K562 (cell line): ENCODE measurements around the gene CD300LB. TPM values are rescaled to one million over a fixed set of nuclear protein-coding genes. Genes with fewer than 3 reads are reported as not detected.
"Not testable (repeated sequence)": the region's sequence is repeated elsewhere in the genome, so short reads cannot be mapped to it uniquely, and the experiment has no call there.

Experiments used
- ATAC-seq: fragments of 200-7000 bp; cut with Tn5 transposase; 3 replicates; pipeline ENCODE4 v1.9.1; 2020; ENCODE audit warnings: moderate library complexity
- BruUV-seq: library from RNA; stranded (reverse); fragments of 400-500 nt; replicated peaks from 2 replicates; lab custom pipeline; 2021; lab: Mats Ljungman, UMichigan
- CTCF ChIA-PET: fragments of 300-600 bp; formaldehyde crosslinking; extraction: SDS; loops from one replicate; lab custom pipeline; 2021; ENCODE audit warnings: low intra/inter-chr PET ratio; lab: Yijun Ruan, JAX
- POLR2A ChIA-PET: fragments of 300-600, 350-650 bp; sonication (Branson Sonifier 250); formaldehyde crosslinking; extraction: SDS; loops from one replicate; lab custom pipeline; 2021; ENCODE audit warnings: antibody characterized with exemption, inconsistent platforms; lab: Yijun Ruan, JAX
- DNase-seq, 4 experiments: peaks; one replicate each; pipeline versions ENCODE4 v3.0.0 to v3.0.0-alpha.2; 2011 to 2018; ENCODE audit warnings: low spot score in 3 of 4, mixed read lengths in 3 of 4; ENCODE audit errors: extremely low read depth in 1 of 4
- FAIRE-seq: peaks from 2 replicates; lab custom pipeline; 2011; peaks lifted over from hg19 to GRCh38; lab: Jason Lieb, UNC
- H2AFZ ChIP-seq: 2 replicates; pipeline ENCODE4 v1.6.0; 2011; ENCODE audit warnings: low read depth, low read length, control low read depth, inconsistent platforms
- H3K27ac ChIP-seq: fragments of 200-600 bp; 3 replicates; pipeline ENCODE4 v1.8.0; 2011; ENCODE audit warnings: low read depth, mild to moderate bottlenecking, control low read depth, inconsistent platforms, low read length, moderate library complexity, mixed read lengths; ENCODE audit errors: extremely low read depth
- H3K27me3 ChIP-seq, 2 experiments: fragments of 300-600 bp in 1 of 2; 2 replicates in 1 of 2; 3 replicates in 1 of 2; pipeline versions ENCODE4 v1.6.0 to v1.8.0; 2011; ENCODE audit warnings: inconsistent platforms in 2 of 2, low read length in 2 of 2, mild to moderate bottlenecking in 1 of 2, mixed read lengths in 1 of 2, moderate library complexity in 1 of 2; ENCODE audit not compliant: control insufficient read depth in 2 of 2, insufficient read depth in 2 of 2
- H3K36me3 ChIP-seq: fragments of 300-600 bp; 3 replicates; pipeline ENCODE4 v1.8.0; 2011; ENCODE audit warnings: mild to moderate bottlenecking, low read length, inconsistent platforms; ENCODE audit not compliant: control insufficient read depth, insufficient read depth
- H3K4me1 ChIP-seq, 2 experiments: fragments of 200-600 bp in 1 of 2; replicated peaks in 1 of 2; 2 replicates in 1 of 2; 3 replicates in 1 of 2; pipeline versions ENCODE4 v1.5.1 to v1.8.0; 2011; ENCODE audit warnings: inconsistent platforms in 2 of 2, low read length in 2 of 2, mild to moderate bottlenecking in 1 of 2, mixed read lengths in 1 of 2, moderate library complexity in 1 of 2; ENCODE audit not compliant: control insufficient read depth in 2 of 2, insufficient read depth in 2 of 2
- H3K4me2 ChIP-seq: 2 replicates; pipeline ENCODE4 v1.6.1; 2011; ENCODE audit warnings: low read length, control low read depth, inconsistent platforms, mixed read lengths; ENCODE audit not compliant: insufficient read depth
- H3K4me3 ChIP-seq: fragments of 200-600 bp; sonication (generic), shearing (Covaris generic); 2 replicates; pipeline ENCODE4 v1.5.1; 2016; ENCODE audit warnings: control low read depth, inconsistent platforms
- H3K79me2 ChIP-seq: fragments of 200-600 bp; 3 replicates; pipeline ENCODE4 v1.8.0; 2011; ENCODE audit warnings: low read length, inconsistent platforms; ENCODE audit not compliant: control insufficient read depth, insufficient read depth
- H3K9ac ChIP-seq, 2 experiments: 2 replicates each; pipeline versions ENCODE4 v1.6.0 to v1.6.1; 2011; ENCODE audit warnings: low read depth in 2 of 2, low read length in 2 of 2, control low read depth in 1 of 2, inconsistent platforms in 1 of 2, mild to moderate bottlenecking in 1 of 2, mixed read lengths in 1 of 2; ENCODE audit not compliant: insufficient read depth in 1 of 2
- H3K9me1 ChIP-seq: one replicate; pipeline ENCODE4 v1.6.0; 2011; ENCODE audit warnings: inconsistent platforms, mild to moderate bottlenecking, low read length, moderate library complexity; ENCODE audit not compliant: control insufficient read depth, insufficient read depth
- H3K9me3 ChIP-seq: replicated peaks from 2 replicates; pipeline ENCODE4 v1.5.1; 2011; ENCODE audit warnings: low read depth, low read length, inconsistent platforms; ENCODE audit not compliant: control insufficient read depth, insufficient read depth
- H4K20me1 ChIP-seq: replicated peaks from 2 replicates; pipeline ENCODE4 v1.6.1; 2011; ENCODE audit warnings: low read length, inconsistent platforms, mixed read lengths; ENCODE audit not compliant: control insufficient read depth, insufficient read depth
- CBFB ChIP-seq: sonication (generic); formaldehyde crosslinking; IDR thresholded peaks from 2 replicates; pipeline ENCODE4 v1.4.0; 2020; ENCODE audit warnings: mild to moderate bottlenecking, missing genetic modification reagents
- CREB1 ChIP-seq, 2 experiments: sonication (generic) in 1 of 2; formaldehyde crosslinking in 1 of 2; IDR thresholded peaks; 2 replicates each; pipeline versions ENCODE4 v1.6.1 to v1.8.0; 2012 to 2022; ENCODE audit warnings: inconsistent platforms in 1 of 2, mild to moderate bottlenecking in 1 of 2, missing genetic modification reagents in 1 of 2, moderate library complexity in 1 of 2
- ELF1 ChIP-seq: fragments of 200-800 bp; sonication (Bioruptor generic); IDR thresholded peaks from 2 replicates; pipeline ENCODE4 v1.6.1; 2016; ENCODE audit warnings: missing genetic modification characterization, missing compliant biosample characterization
- HOMEZ ChIP-seq: fragments of 250-450 bp; sonication (Bioruptor Pico); IDR thresholded peaks from 2 replicates; pipeline ENCODE4 v1.4.0; 2020; ENCODE audit warnings: mild to moderate bottlenecking, moderate library complexity
- KAT8 ChIP-seq: fragments of 450-650 bp; IDR thresholded peaks from 2 replicates; pipeline ENCODE4 v1.6.1; 2016; ENCODE audit warnings: low read depth, mild to moderate bottlenecking
- MAFG ChIP-seq: fragments of 450-650 bp; conservative IDR thresholded peaks from 2 replicates; pipeline ENCODE4 v1.6.1; 2016; ENCODE audit warnings: missing genetic modification characterization, missing compliant biosample characterization
- MCM7 ChIP-seq, 2 experiments: fragments of 450-650 bp; IDR thresholded peaks; 2 replicates each; pipeline ENCODE4 v1.6.1; 2016 to 2018
- MLLT1 ChIP-seq, 2 experiments: fragments of 450-650 bp; IDR thresholded peaks; 2 replicates each; pipeline ENCODE4 v1.6.1; 2016
- POLR3A ChIP-seq: IDR thresholded peaks from 2 replicates; pipeline ENCODE4 v1.6.1; 2011; ENCODE audit warnings: borderline replicate concordance, mild to moderate bottlenecking, moderate library complexity; ENCODE audit not compliant: insufficient read length, insufficient read depth; ENCODE audit errors: extremely low read depth
- SREBF2 ChIP-seq: sonication (generic); formaldehyde crosslinking; IDR thresholded peaks from 2 replicates; pipeline ENCODE4 v1.4.0; 2020; ENCODE audit warnings: mild to moderate bottlenecking, missing genetic modification reagents
- TRIM24 ChIP-seq, 2 experiments: fragments of 450-650 bp; IDR thresholded peaks; 2 replicates each; pipeline ENCODE4 v1.6.1; 2016
- ZNF431 ChIP-seq: sonication (generic); formaldehyde crosslinking; IDR thresholded peaks from 2 replicates; pipeline ENCODE4 v1.8.0; 2022; ENCODE audit warnings: mild to moderate bottlenecking, missing genetic modification reagents
- WGBS: fragments of 100-300 bp; shearing (Covaris generic); methylation state at CpG from one replicate; pipeline ENCODE4 v1.1.6; 2016; ENCODE audit warnings: low coverage, mixed read lengths; ENCODE audit not compliant: insufficient coverage; ENCODE audit errors: missing lambda C conversion rate; 5-methylcytosine and 5-hydroxymethylcytosine counted together
- in situ Hi-C: fragments of 300-500 bp; cut with MboI; formaldehyde crosslinking; loops from 4 replicates; pipeline ENCODE4 v1.15.0; 2018; ENCODE audit warnings: inconsistent platforms, mixed read lengths
- intact Hi-C: fragments of 100-400 bp; cut with micrococcal nuclease; formaldehyde crosslinking; loops from 2 replicates; pipeline ENCODE4 v1.14.2; 2022
- polyA plus RNA-seq, 8 experiments: library from polyadenylated mRNA; depleted of rRNA in 4 of 8; stranded (reverse) in 5 of 8; unstranded in 3 of 8; fragments of >200 nt; fragmentation: Nextera tagmentation in 2 of 8; fragmentation: Illumina TruSeq in 1 of 8; extraction: Ambion mirVana in 2 of 8; extraction: Trizol in 1 of 8; gene quantifications; 2 replicates each; pipeline versions ENCODE4 v1.2.1 to v1.2.3, GENCODE V29; 2011 to 2014; ENCODE audit warnings: inconsistent platforms in 1 of 8, missing spikeins in 1 of 8
- total RNA-seq, 7 experiments: library from RNA; depleted of rRNA in 6 of 7; stranded (reverse); fragments of >200 nt in 6 of 7; fragmentation: Illumina TruSeq in 2 of 7; extraction: Trizol in 2 of 7; gene quantifications; 2 replicates each; pipeline versions ENCODE4 v1.2.1 to v1.2.3, GENCODE V29; 2011 to 2021; ENCODE audit warnings: low replicate concordance in 1 of 7

CD300LB gene
- total and polyA plus RNA-seq, 9 of the 15 experiments (the other 6 are each of a cell fraction or from before 2014, with no cell fraction given) = not detected

DNA sequence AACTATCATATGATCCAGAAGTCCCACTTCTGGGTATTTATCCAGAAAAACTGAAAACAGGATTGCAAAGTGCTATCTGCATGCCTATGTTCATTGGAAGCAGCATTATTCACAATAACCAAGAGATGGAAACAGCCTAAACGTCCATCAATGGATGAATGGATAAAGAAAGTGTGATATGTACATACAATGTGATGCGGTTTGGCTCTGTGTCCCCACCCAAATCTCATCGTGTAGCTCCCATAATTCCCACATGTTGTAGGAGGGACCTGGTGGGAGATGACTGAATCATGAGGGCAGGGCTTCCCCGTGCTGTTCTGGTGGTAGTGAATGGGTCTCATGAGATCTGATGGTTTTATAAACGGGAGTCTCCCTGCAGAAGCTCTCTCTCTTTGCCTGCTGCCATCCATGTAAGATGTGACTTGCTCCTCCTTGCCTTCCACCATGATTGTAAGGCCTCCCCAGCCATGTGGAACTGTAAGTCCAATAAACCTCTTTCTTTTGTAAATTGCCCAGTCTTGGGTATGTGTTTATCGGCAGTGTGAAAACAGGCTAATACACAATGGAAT, 12.8 kb downstream of the CD300LB start:
- H3K9me1 ChIP-seq, in situ Hi-C loops, H3K79me2 ChIP-seq, FAIRE-seq, CTCF ChIA-PET, H3K27ac ChIP-seq, BruUV-seq, H3K4me3 ChIP-seq, H3K9ac ChIP-seq, H3K4me2 ChIP-seq, H3K36me3 ChIP-seq, H4K20me1 ChIP-seq, POLR2A ChIA-PET, H2AFZ ChIP-seq, intact Hi-C loops, DNase-seq, H3K4me1 ChIP-seq, ATAC-seq: not testable (repeated sequence)
- Histone ChIP-seq H3K27me3 (peaks cover 11 to 32% of the 10 kb centered on the region in 2 experiments; a peak in 3 of 5 replicates), H3K9me3 (peaks cover 13% of the 10 kb centered on the region)
- WGBS = 2% methylated on average over 6 of the region's 6 CpGs
- peak; percentile 96 for TF ChIP-seq ZNF431 (CRISPR knock-in tag)

DNA sequence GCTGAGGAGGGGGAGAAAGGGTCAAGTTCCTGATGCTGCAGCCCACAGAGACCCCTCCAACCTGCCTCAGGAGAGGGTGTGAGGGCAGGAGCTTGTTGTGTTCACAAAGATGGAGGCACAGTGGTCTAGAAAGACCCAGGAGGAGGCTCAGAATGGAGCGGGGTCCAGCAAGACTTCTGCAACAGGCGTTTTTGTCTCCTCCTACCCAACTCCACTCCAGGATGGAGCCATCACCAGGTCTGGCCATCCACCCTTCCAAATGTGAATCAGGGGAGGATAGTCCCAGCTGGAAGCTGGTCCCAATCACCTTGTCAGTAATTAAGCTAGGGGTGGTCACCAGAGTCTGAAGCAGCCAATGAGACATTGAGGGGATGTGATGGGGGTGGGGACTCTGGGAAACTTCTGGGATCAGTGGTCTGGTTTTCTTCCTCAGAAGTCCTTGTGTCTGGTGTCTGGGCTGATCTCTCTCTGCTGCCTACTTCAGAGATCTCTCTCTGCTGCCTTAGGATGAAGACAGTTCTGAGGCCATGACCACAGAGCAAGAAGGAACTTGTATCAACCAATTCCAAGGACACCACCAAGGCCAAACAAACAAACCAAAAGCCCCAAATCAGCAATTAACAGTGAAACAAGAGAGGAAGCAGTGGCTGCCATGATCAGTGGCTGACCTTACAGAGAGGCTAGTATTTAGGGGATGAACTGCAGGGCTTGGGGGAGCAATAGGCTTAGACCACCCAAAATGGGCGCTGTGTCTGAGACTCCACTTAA, 14.5 kb downstream of the CD300LB start:
- Histone ChIP-seq H3K9me3 (peaks cover 13% of the 10 kb centered on the region), H3K79me2 (no peaks in the 10 kb centered on the region), H3K4me2 (no peak overlapping the region), H3K36me3 (no peaks in the 10 kb centered on the region; the same call in 2 of the 3 replicates), H4K20me1 (no peaks in the 10 kb centered on the region), H3K4me3 (no peak overlapping the region), H3K9ac (no peak overlapping the region), H3K27ac (no peak overlapping the region), H2AFZ (no peak overlapping the region), H3K4me1 (no peaks in the 10 kb centered on the region), H3K9me1 (no peaks in the 10 kb centered on the region), H3K27me3 (peaks cover 8 to 14% of the 10 kb centered on the region in 2 experiments; a peak in 3 of 5 replicates)
- FAIRE-seq (no peak), ATAC-seq (no peak), DNase-seq (no peak)
- ChIA-PET POLR2A (no interaction called here), CTCF (no interaction called here)
- 0% methylated on average over 3 of the region's 3 CpGs for WGBS
- intact Hi-C loops = no loop called here
- in situ Hi-C loops = no loop called here
- BruUV-seq = no TSS peak
- TF ChIP-seq MAFG (tag) (no peak), SREBF2 (CRISPR knock-in tag) (no peak), MCM7 (IDR thresholded peaks at IDR 0.05) (no peak), ELF1 (tag) (no peak), CREB1 (IDR thresholded peaks at IDR 0.05) (no peak), CREB1 (CRISPR knock-in tag; IDR thresholded peaks at IDR 0.05) (no peak), POLR3A (no peak), MLLT1 (IDR thresholded peaks at IDR 0.05) (no peak), HOMEZ (CRISPR knock-in tag) (no peak), KAT8 (no peak), TRIM24 (IDR thresholded peaks at IDR 0.05) (no peak), CBFB (CRISPR knock-in tag) (no peak)
